RWPE1 (cell line): ENCODE results near the gene POU3F2.

ENCODE experiments used
- CTCF ChIA-PET: fragments of 350-600 bp; sonication (Branson Sonifier 250); formaldehyde crosslinking; extraction: SDS; loops from one replicate; lab custom pipeline; 2021; lab: Yijun Ruan, JAX
- POLR2A ChIA-PET: fragments of 400-600 bp; formaldehyde crosslinking; extraction: SDS; loops from one replicate; lab custom pipeline; 2020; ENCODE audit warnings: antibody characterized with exemption; ENCODE audit not compliant: low non-redundant PET; lab: Yijun Ruan, JAX
- DNase-seq: peaks from one replicate; pipeline ENCODE4 v3.0.0; 2012; ENCODE audit warnings: low spot score
- H3K27ac ChIP-seq: fragments of 450-650 bp; 2 replicates; pipeline ENCODE4 v1.5.1; 2017
- CTCF ChIP-seq: fragments of 450-650 bp; conservative IDR thresholded peaks from 2 replicates; pipeline ENCODE4 v1.5.1; 2017; ENCODE audit warnings: low read depth, mild to moderate bottlenecking

Gene POU3F2

GRCh38 chr6:98847779-98848538, 13.6 kb downstream of the POU3F2 start:
- no peak overlapping the region for H3K27ac ChIP-seq
- ChIA-PET POLR2A (no interaction called here), CTCF (no interaction called here)
- no peak for TF ChIP-seq CTCF
- DNase-seq = no peak

GRCh38 chr6:98848539-98849242, 14.3 kb downstream of the POU3F2 start:
- ChIA-PET POLR2A (no interaction called here), CTCF (no interaction called here)
- DNase-seq = no peak
- no peak overlapping the region for H3K27ac ChIP-seq
- TF ChIP-seq CTCF = no peak

GRCh38 chr6:98864497-98864896, 30.1 kb downstream of the POU3F2 start:
- no peak for DNase-seq
- H3K27ac ChIP-seq = no peak overlapping the region
- CTCF ChIA-PET = no interaction called here
- POLR2A ChIA-PET = no interaction called here
- no peak for TF ChIP-seq CTCF

- no peak for TF ChIP-seq CTCF
- POLR2A ChIA-PET = no interaction called here
- CTCF ChIA-PET = no interaction called here
- DNase-seq = peak; percentile 8
- H3K27ac ChIP-seq = no peak overlapping the region
Observed at GRCh38 chr6:98871057-98871456, 36.7 kb downstream of the POU3F2 start.

GRCh38 chr6:98871821-98872220, 37.4 kb downstream of the POU3F2 start:
- H3K27ac ChIP-seq = no peak overlapping the region
- TF ChIP-seq CTCF = no peak
- CTCF ChIA-PET = no interaction called here
- DNase-seq = no peak
- POLR2A ChIA-PET = no interaction called here

GRCh38 chr6:98875375-98875774, 41.0 kb downstream of the POU3F2 start:
- DNase-seq = no peak
- ChIA-PET CTCF (no interaction called here), POLR2A (no interaction called here)
- no peak overlapping the region for H3K27ac ChIP-seq
- no peak for TF ChIP-seq CTCF
